Left ventricle myocardium inferior (tissue), 1 donor: Measurements from ENCODE around the gene TDP2. TPM values are rescaled to one million over a fixed set of nuclear protein-coding genes. Genes with fewer than 3 reads are reported as not detected.

ENCODE experiments used
- DNase-seq: peaks from one replicate; pipeline ENCODE4 v3.0.0-alpha.2; 2020
- H3K27ac ChIP-seq: fragments of 200-600 bp; replicated peaks from 2 replicates; pipeline ENCODE4 v1.8.0; 2021
- H3K27me3 ChIP-seq: fragments of 200-600 bp; 2 replicates; pipeline ENCODE4 v1.8.0; 2021; ENCODE audit warnings: low read depth
- H3K36me3 ChIP-seq: fragments of 200-600 bp; 2 replicates; pipeline ENCODE4 v1.8.0; 2021
- H3K4me1 ChIP-seq: fragments of 200-600 bp; 2 replicates; pipeline ENCODE4 v1.8.0; 2021
- H3K4me3 ChIP-seq: fragments of 200-600 bp; 2 replicates; pipeline ENCODE4 v1.8.0; 2021; ENCODE audit warnings: mild to moderate bottlenecking, moderate library complexity
- H3K9me3 ChIP-seq: fragments of 200-600 bp; replicated peaks from 2 replicates; pipeline ENCODE4 v1.8.0; 2021
- CTCF ChIP-seq: fragments of 200-600 bp; IDR thresholded peaks from 2 replicates; pipeline ENCODE4 v1.8.0; 2021; ENCODE audit warnings: antibody characterized with exemption, mild to moderate bottlenecking, borderline replicate concordance
- intact Hi-C: fragments of 100-400 bp; cut with micrococcal nuclease; formaldehyde crosslinking; loops from one replicate; pipeline ENCODE4 v1.11.0; 2022
- total RNA-seq: library from RNA; stranded (reverse); fragmentation: NEBNext Ultra II Directional; extraction: Animal tissue kit (Norgen Biotek cat#: 25700); gene quantifications from one replicate; pipeline ENCODE4 v1.2.1, GENCODE V29; 2021
- donor health status: DM: no; HTN: yes; CAD: no; lungs with severe emphysema.

The TDP2 gene
- total RNA-seq, 1 donor from 2014 or later, result 22.1 TPM

- no peak for TF ChIP-seq CTCF
- Histone ChIP-seq H3K27me3 (no peaks in the 10 kb centered on the region), H3K36me3 (no peaks in the 10 kb centered on the region), H3K27ac (no peak overlapping the region), H3K4me3 (no peak overlapping the region), H3K9me3 (no peaks in the 10 kb centered on the region), H3K4me1 (no peaks in the 10 kb centered on the region)
- DNase-seq, result no peak
- intact Hi-C loops, result no loop called here
Measured at GRCh38 chr6:24600903-24601302, 65.8 kb downstream of the TDP2 start.

Other genes starting within 250 kb of the TDP2 start
- gene GPLD1, start 177.3 kb downstream of the TDP2 start, total RNA-seq, result 0.71 TPM
- gene ALDH5A1, start 171.9 kb downstream of the TDP2 start, total RNA-seq, result 27.6 TPM
- gene KIAA0319, start 20.7 kb downstream of the TDP2 start, total RNA-seq, result not detected
- 59.2 TPM for gene ACOT13, start 178 bp upstream of the TDP2 start, total RNA-seq
- 40.4 TPM for gene C6orf62, start 52.3 kb upstream of the TDP2 start, total RNA-seq
- 8.1 TPM for gene GMNN, start 108.0 kb upstream of the TDP2 start, total RNA-seq
- not detected for gene ARMH2, start 132.0 kb upstream of the TDP2 start, total RNA-seq